HUES6 (cell line): ENCODE results near the gene RGMB.

Experiments
- H3K27ac ChIP-seq: 2 replicates; pipeline ENCODE4 v1.7.0; 2013; ENCODE audit warnings: low read depth, mild to moderate bottlenecking, low read length, inconsistent platforms
- H3K27me3 ChIP-seq: 2 replicates; pipeline ENCODE4 v1.6.1; 2013; ENCODE audit warnings: low read length; ENCODE audit not compliant: control insufficient read depth, insufficient read depth
- H3K36me3 ChIP-seq: 2 replicates; pipeline ENCODE4 v1.6.1; 2013; ENCODE audit warnings: low read length; ENCODE audit not compliant: control insufficient read depth, insufficient read depth
- H3K4me1 ChIP-seq: 2 replicates; pipeline ENCODE4 v1.6.1; 2013; ENCODE audit warnings: low read length; ENCODE audit not compliant: control insufficient read depth, insufficient read depth
- H3K4me3 ChIP-seq: 2 replicates; pipeline ENCODE4 v1.5.1; 2013; ENCODE audit warnings: low read depth, low read length
- H3K9ac ChIP-seq: one replicate; pipeline ENCODE4 v1.6.1; 2013; ENCODE audit warnings: mild to moderate bottlenecking, low read length
- H3K9me3 ChIP-seq: 2 replicates; pipeline ENCODE4 v1.6.1; 2013; ENCODE audit warnings: low read depth, low read length; ENCODE audit not compliant: control insufficient read depth, insufficient read depth

The RGMB gene

GRCh38 chr5:98775246-98776065 lies 2.0 kb downstream of the RGMB start:
- H3K9me3 ChIP-seq: no peaks in the 10 kb centered on the region
- peaks cover 18% of the 10 kb centered on the region for H3K4me1 ChIP-seq
- peak overlapping the region; percentile 92 for H3K4me3 ChIP-seq
- H3K36me3 ChIP-seq: peaks cover 14% of the 10 kb centered on the region
- H3K27me3 ChIP-seq: peaks cover 19% of the 10 kb centered on the region
- no peak overlapping the region for H3K9ac ChIP-seq
- no peak overlapping the region for H3K27ac ChIP-seq

GRCh38 chr5:98776066-98776705 lies 2.7 kb downstream of the RGMB start:
- Histone ChIP-seq H3K36me3 (peaks cover 21% of the 10 kb centered on the region), H3K9me3 (no peaks in the 10 kb centered on the region), H3K4me3 (peak overlapping the region; percentile 92), H3K27me3 (peaks cover 12% of the 10 kb centered on the region), H3K9ac (no peak overlapping the region), H3K27ac (no peak overlapping the region), H3K4me1 (peaks cover 18% of the 10 kb centered on the region)

- H3K27me3 ChIP-seq: peaks cover 1% of the 10 kb centered on the region; the same call in 1 of the 2 replicates
- no peak overlapping the region for H3K27ac ChIP-seq
- no peaks in the 10 kb centered on the region for H3K9me3 ChIP-seq
- peaks cover 31% of the 10 kb centered on the region for H3K36me3 ChIP-seq
- H3K4me3 ChIP-seq: no peak overlapping the region
- no peak overlapping the region for H3K9ac ChIP-seq
- peaks cover 20% of the 10 kb centered on the region for H3K4me1 ChIP-seq
These were observed 3.8 kb downstream of the RGMB start for GRCh38 chr5:98777295-98777694.

GRCh38 chr5:98779264-98779877 lies 5.9 kb downstream of the RGMB start:
- no peak overlapping the region for H3K4me3 ChIP-seq
- H3K9ac ChIP-seq: no peak overlapping the region
- H3K9me3 ChIP-seq: no peaks in the 10 kb centered on the region
- H3K27me3 ChIP-seq: no peaks in the 10 kb centered on the region
- peaks cover 51% of the 10 kb centered on the region for H3K36me3 ChIP-seq
- no peak overlapping the region for H3K27ac ChIP-seq
- peaks cover 25% of the 10 kb centered on the region for H3K4me1 ChIP-seq

GRCh38 chr5:98780390-98780789 lies 6.9 kb downstream of the RGMB start:
- peaks cover 61% of the 10 kb centered on the region for H3K36me3 ChIP-seq
- no peaks in the 10 kb centered on the region for H3K27me3 ChIP-seq
- peaks cover 27% of the 10 kb centered on the region for H3K4me1 ChIP-seq
- no peak overlapping the region for H3K4me3 ChIP-seq
- H3K9ac ChIP-seq: no peak overlapping the region
- no peak overlapping the region for H3K27ac ChIP-seq
- no peaks in the 10 kb centered on the region for H3K9me3 ChIP-seq

- Histone ChIP-seq H3K27me3 (no peaks in the 10 kb centered on the region), H3K9ac (no peak overlapping the region), H3K36me3 (peaks cover 69% of the 10 kb centered on the region), H3K27ac (no peak overlapping the region), H3K9me3 (no peaks in the 10 kb centered on the region), H3K4me3 (no peak overlapping the region), H3K4me1 (peaks cover 29% of the 10 kb centered on the region)
These were observed 8.1 kb downstream of the RGMB start for GRCh38 chr5:98781520-98781919.

GRCh38 chr5:98781964-98782363 lies 8.5 kb downstream of the RGMB start:
- H3K36me3 ChIP-seq: peaks cover 72% of the 10 kb centered on the region
- no peaks in the 10 kb centered on the region for H3K27me3 ChIP-seq
- H3K4me3 ChIP-seq: no peak overlapping the region
- H3K4me1 ChIP-seq: peaks cover 29% of the 10 kb centered on the region
- no peak overlapping the region for H3K27ac ChIP-seq
- H3K9ac ChIP-seq: no peak overlapping the region
- no peaks in the 10 kb centered on the region for H3K9me3 ChIP-seq

- no peaks in the 10 kb centered on the region for H3K9me3 ChIP-seq
- H3K4me1 ChIP-seq: peaks cover 29% of the 10 kb centered on the region
- H3K4me3 ChIP-seq: no peak overlapping the region
- no peak overlapping the region for H3K27ac ChIP-seq
- no peak overlapping the region for H3K9ac ChIP-seq
- H3K27me3 ChIP-seq: no peaks in the 10 kb centered on the region
- H3K36me3 ChIP-seq: peaks cover 84% of the 10 kb centered on the region
These were observed 9.7 kb downstream of the RGMB start for GRCh38 chr5:98783051-98783649.

GRCh38 chr5:98784411-98784810 lies 10.9 kb downstream of the RGMB start:
- Histone ChIP-seq H3K4me3 (no peak overlapping the region), H3K9me3 (no peaks in the 10 kb centered on the region), H3K27me3 (no peaks in the 10 kb centered on the region), H3K27ac (no peak overlapping the region), H3K36me3 (peaks cover 82% of the 10 kb centered on the region), H3K4me1 (peaks cover 29% of the 10 kb centered on the region), H3K9ac (no peak overlapping the region)

GRCh38 chr5:98785244-98785643 lies 11.8 kb downstream of the RGMB start:
- H3K9ac ChIP-seq: no peak overlapping the region
- H3K36me3 ChIP-seq: peaks cover 73% of the 10 kb centered on the region
- H3K27me3 ChIP-seq: no peaks in the 10 kb centered on the region
- H3K27ac ChIP-seq: no peak overlapping the region
- peaks cover 33% of the 10 kb centered on the region for H3K4me1 ChIP-seq
- H3K4me3 ChIP-seq: no peak overlapping the region
- no peaks in the 10 kb centered on the region for H3K9me3 ChIP-seq
